Panc1 (cell line): ENCODE data around the gene CD58. TPM values are rescaled to one million over a fixed set of nuclear protein-coding genes. Genes with fewer than 3 reads are reported as not detected.

Experiments used
- ATAC-seq: fragments of 200-7000 bp; cut with Tn5 transposase; 2 replicates; pipeline ENCODE4 v1.9.1; 2020; ENCODE audit warnings: mild to moderate bottlenecking, moderate library complexity
- BruUV-seq: library from RNA; stranded (reverse); fragments of 400-500 nt; replicated peaks from 2 replicates; lab custom pipeline; 2021; lab: Mats Ljungman, UMichigan
- CTCF ChIA-PET: fragments of 300-600 bp; sonication (Branson Sonifier 250); formaldehyde crosslinking; loops from one replicate; lab custom pipeline; 2022; ENCODE audit warnings: antibody characterized with exemption; lab: Charles Lee
- POLR2A ChIA-PET: fragments of 300-600 bp; sonication (Branson Sonifier 250); formaldehyde crosslinking; loops from one replicate; lab custom pipeline; 2022; ENCODE audit warnings: antibody characterized with exemption; lab: Charles Lee
- DNase-seq: peaks from one replicate; pipeline ENCODE4 v3.0.0-alpha.2; 2010; ENCODE audit warnings: low read depth, low spot score
- H3K27ac ChIP-seq: 2 replicates; pipeline ENCODE4 v1.5.1; 2011; ENCODE audit warnings: mild to moderate bottlenecking, low read length, inconsistent platforms
- H3K27me3 ChIP-seq: fragments of 200-500 bp; sonication (Bioruptor generic); 2 replicates; pipeline ENCODE4 v1.6.0; 2014; ENCODE audit warnings: low read length, inconsistent platforms; ENCODE audit not compliant: control insufficient read depth, insufficient read depth
- H3K36me3 ChIP-seq: fragments of 200-500 bp; sonication (Bioruptor generic); 2 replicates; pipeline ENCODE4 v1.5.1; 2014; ENCODE audit warnings: inconsistent platforms, mild to moderate bottlenecking, low read length, moderate library complexity; ENCODE audit not compliant: control insufficient read depth, insufficient read depth
- H3K4me1 ChIP-seq: 2 replicates; pipeline ENCODE4 v1.5.1; 2011; ENCODE audit warnings: inconsistent platforms, mild to moderate bottlenecking, low read length, moderate library complexity; ENCODE audit not compliant: control insufficient read depth, insufficient read depth
- H3K4me3 ChIP-seq, 2 experiments: 2 replicates each; pipeline ENCODE4 v1.5.1; 2011 to 2012; ENCODE audit warnings: low read depth in 2 of 2, low read length in 2 of 2, mild to moderate bottlenecking in 2 of 2, inconsistent platforms in 1 of 2, moderate library complexity in 1 of 2
- H3K9me3 ChIP-seq: fragments of 200-500 bp; sonication (Bioruptor generic); 2 replicates; pipeline ENCODE4 v1.5.1; 2014; ENCODE audit warnings: low read depth, mild to moderate bottlenecking, inconsistent platforms, low read length, moderate library complexity; ENCODE audit not compliant: control insufficient read depth, insufficient read depth
- CTCF ChIP-seq: fragments of 450-650 bp; IDR thresholded peaks from 2 replicates; pipeline ENCODE4 v1.5.1; 2017; ENCODE audit warnings: mild to moderate bottlenecking
- POLR2AphosphoS5 ChIP-seq: IDR thresholded peaks from 2 replicates; pipeline ENCODE4 v1.6.1; 2012; ENCODE audit warnings: mild to moderate bottlenecking, low read depth, low read length, moderate library complexity
- REST ChIP-seq, 2 experiments: IDR thresholded peaks; 2 replicates each; pipeline ENCODE4 v1.6.1; 2011 to 2012; ENCODE audit warnings: low read depth in 2 of 2, control low read depth in 1 of 2, low read length in 1 of 2, mild to moderate bottlenecking in 1 of 2, moderate library complexity in 1 of 2; ENCODE audit not compliant: insufficient read depth in 1 of 2
- SIN3A ChIP-seq: IDR thresholded peaks from 2 replicates; pipeline ENCODE4 v1.6.1; 2012; ENCODE audit warnings: low read depth, mild to moderate bottlenecking, low read length, moderate library complexity, borderline replicate concordance; ENCODE audit not compliant: insufficient read depth
- TCF7L2 ChIP-seq: IDR thresholded peaks from 2 replicates; pipeline ENCODE4 v1.6.1; 2011; ENCODE audit warnings: mild to moderate bottlenecking, low read depth, low read length, inconsistent platforms
- in situ Hi-C: cut with HindIII; loops from 2 replicates; pipeline ENCODE4 v1.10.0; 2016; ENCODE audit warnings: low sequenced_read_pairs, low pct_unique_long_range_greater_than_20kb
- intact Hi-C: fragments of 100-400 bp; cut with micrococcal nuclease; formaldehyde crosslinking; loops from one replicate; pipeline ENCODE4 v1.10.0; 2022; ENCODE audit not compliant: unreplicated experiment
- total RNA-seq: library from RNA; stranded (reverse); gene quantifications from one replicate; pipeline ENCODE4 v1.2.1, GENCODE V29; 2021; ENCODE audit not compliant: unreplicated experiment

The CD58 gene
- total RNA-seq, 1 experiment from 2014 or later: 12.6 TPM

- H3K9me3 ChIP-seq: no peaks in the 10 kb centered on the region
- H3K4me3 ChIP-seq: no peak overlapping the region
- POLR2A ChIA-PET: no interaction called here
- H3K4me1 ChIP-seq: no peaks in the 10 kb centered on the region
- CTCF ChIA-PET: no interaction called here
- intact Hi-C loops: no loop called here
- no peak for TF ChIP-seq TCF7L2
- TF ChIP-seq CTCF: no peak
- no peak for TF ChIP-seq SIN3A
- no peak for TF ChIP-seq POLR2AphosphoS5
- TF ChIP-seq REST (IDR thresholded peaks at IDR 0.05; ENCODE audit: insufficient read depth in 1 of 2, low read depth in 2 of 2, low read length in 1 of 2): no peak
- no peak overlapping the region for H3K27ac ChIP-seq
- H3K27me3 ChIP-seq: no peaks in the 10 kb centered on the region
- ATAC-seq (no peak), DNase-seq (no peak)
- H3K36me3 ChIP-seq: no peaks in the 10 kb centered on the region
- no TSS peak for BruUV-seq
- in situ Hi-C loops: no loop called here
These were observed 42.3 kb downstream of the CD58 start for GRCh38 chr1:116528329-116529083.

GRCh38 chr1:116525440-116525839 lies 45.4 kb downstream of the CD58 start:
- Histone ChIP-seq H3K4me3 (no peak overlapping the region), H3K36me3 (no peaks in the 10 kb centered on the region), H3K27me3 (no peaks in the 10 kb centered on the region), H3K27ac (no peak overlapping the region), H3K9me3 (no peaks in the 10 kb centered on the region), H3K4me1 (no peaks in the 10 kb centered on the region)
- CTCF ChIA-PET: no interaction called here
- BruUV-seq: no TSS peak
- no peak for ATAC-seq
- POLR2A ChIA-PET: no interaction called here
- intact Hi-C loops: no loop called here
- in situ Hi-C loops: no loop called here
- no peak for DNase-seq
- no peak for TF ChIP-seq SIN3A
- no peak for TF ChIP-seq TCF7L2
- TF ChIP-seq POLR2AphosphoS5: no peak
- no peak for TF ChIP-seq CTCF
